K562 (cell line): ENCODE results near the gene SDCCAG8. TPM values are rescaled to one million over a fixed set of nuclear protein-coding genes. Genes with fewer than 3 reads are reported as not detected.

ENCODE experiments used
- BCL6 ChIP-seq: fragments of 250-450 bp; sonication (Bioruptor Pico); IDR thresholded peaks from 2 replicates; pipeline ENCODE4 v1.4.0; 2020
- ELK1 ChIP-seq: sonication (generic); formaldehyde crosslinking; IDR thresholded peaks from 2 replicates; pipeline ENCODE4 v1.8.1; 2022; ENCODE audit warnings: missing genetic modification reagents
- FOXA3 ChIP-seq, 2 experiments: fragments of 450-650 bp in 1 of 2; sonication (generic) in 1 of 2; formaldehyde crosslinking; IDR thresholded peaks in 1 of 2; conservative IDR thresholded peaks in 1 of 2; 2 replicates each; pipeline versions ENCODE4 v1.4.0 to v1.8.0; 2020 to 2022; ENCODE audit warnings: mild to moderate bottlenecking in 2 of 2, missing genetic modification reagents in 1 of 2
- HOXB6 ChIP-seq: fragments of 250-450 bp; sonication (Bioruptor Pico); IDR thresholded peaks from 2 replicates; pipeline ENCODE4 v1.5.1; 2022; ENCODE audit warnings: mild to moderate bottlenecking, borderline replicate concordance
- ILF3 ChIP-seq: fragments of 450-650 bp; IDR thresholded peaks from 2 replicates; pipeline ENCODE4 v1.6.1; 2018; ENCODE audit warnings: antibody characterized with exemption, mild to moderate bottlenecking, moderate library complexity, borderline replicate concordance
- MXD1 ChIP-seq: fragments of 250-450 bp; sonication (Bioruptor Pico); IDR thresholded peaks from 2 replicates; pipeline ENCODE4 v1.8.0; 2021; ENCODE audit warnings: borderline replicate concordance, mild to moderate bottlenecking, moderate library complexity; ENCODE audit not compliant: poor library complexity, severe bottlenecking
- MYC ChIP-seq, 2 experiments: fragments of 250-450 bp in 1 of 2; sonication (Bioruptor Pico) in 1 of 2; IDR thresholded peaks; 2 replicates each; pipeline versions ENCODE4 v1.5.1 to v1.6.1; 2012 to 2021; ENCODE audit warnings: low read depth in 2 of 2, borderline replicate concordance in 1 of 2, improper control_type of control experiment in 1 of 2, low read length in 1 of 2, mild to moderate bottlenecking in 1 of 2, moderate library complexity in 1 of 2
- PKNOX1 ChIP-seq: fragments of 450-650 bp; IDR thresholded peaks from 2 replicates; pipeline ENCODE4 v1.6.1; 2016
- RFX5 ChIP-seq: IDR thresholded peaks from 2 replicates; pipeline ENCODE4 v1.6.1; 2011; ENCODE audit warnings: low read depth, mild to moderate bottlenecking, improper control_type of control experiment, low read length
- SMAD3 ChIP-seq: fragments of 450-650 bp; formaldehyde crosslinking; conservative IDR thresholded peaks from 2 replicates; pipeline ENCODE4 v1.4.0; 2020; ENCODE audit warnings: mild to moderate bottlenecking
- SMARCA4 ChIP-seq: fragments of 450-650 bp; IDR thresholded peaks from 2 replicates; pipeline ENCODE4 v1.6.1; 2016
- SOX6 ChIP-seq: fragments of 450-650 bp; IDR thresholded peaks from 2 replicates; pipeline ENCODE4 v1.6.1; 2014; ENCODE audit warnings: mild to moderate bottlenecking
- SRSF3 ChIP-seq: fragments of 200-400 bp; formaldehyde crosslinking; IDR thresholded peaks from 2 replicates; pipeline ENCODE4 v1.6.1; 2016; ENCODE audit warnings: mild to moderate bottlenecking, low read length, moderate library complexity; ENCODE audit not compliant: insufficient read depth
- TFAP4 ChIP-seq: sonication (generic); formaldehyde crosslinking; IDR thresholded peaks from 2 replicates; pipeline ENCODE4 v1.8.0; 2022; ENCODE audit warnings: missing genetic modification reagents, mild to moderate bottlenecking, moderate library complexity, borderline replicate concordance
- TRIM28 ChIP-seq: fragments of 450-650 bp; IDR thresholded peaks from 2 replicates; pipeline ENCODE4 v1.6.1; 2017
- ZBTB7A ChIP-seq: IDR thresholded peaks from 2 replicates; pipeline ENCODE4 v1.6.1; 2011; ENCODE audit warnings: low read depth, mild to moderate bottlenecking, low read length, moderate library complexity, borderline replicate concordance; ENCODE audit not compliant: control insufficient read depth
- ZBTB9 ChIP-seq: fragments of 450-650 bp; formaldehyde crosslinking; IDR thresholded peaks from 2 replicates; pipeline ENCODE4 v1.4.0; 2020; ENCODE audit warnings: mild to moderate bottlenecking, moderate library complexity
- ZC3H8 ChIP-seq: fragments of 450-650 bp; IDR thresholded peaks from 2 replicates; pipeline ENCODE4 v1.6.1; 2017
- ZFP1 ChIP-seq: fragments of 450-650 bp; formaldehyde crosslinking; IDR thresholded peaks from 2 replicates; pipeline ENCODE4 v1.4.0; 2020; ENCODE audit warnings: mild to moderate bottlenecking, mixed read lengths
- ZFP36 ChIP-seq: fragments of 150-350 bp; IDR thresholded peaks from 2 replicates; pipeline ENCODE4 v1.6.1; 2018; ENCODE audit warnings: low read length, low read depth; ENCODE audit not compliant: partially characterized antibody
- ZFX ChIP-seq: sonication (generic); formaldehyde crosslinking; IDR thresholded peaks from 2 replicates; pipeline ENCODE4 v1.8.0; 2022; ENCODE audit warnings: mild to moderate bottlenecking, missing genetic modification reagents, moderate library complexity
- ZNF24 ChIP-seq: fragments of 450-650 bp; IDR thresholded peaks from 2 replicates; pipeline ENCODE4 v1.6.1; 2016
- ZNF3 ChIP-seq: fragments of 250-450 bp; sonication (Bioruptor Pico); IDR thresholded peaks from 2 replicates; pipeline ENCODE4 v1.5.0; 2021; ENCODE audit warnings: mild to moderate bottlenecking, moderate library complexity
- polyA plus RNA-seq, 8 experiments: library from polyadenylated mRNA; depleted of rRNA in 4 of 8; stranded (reverse) in 5 of 8; unstranded in 3 of 8; fragments of >200 nt; fragmentation: Nextera tagmentation in 2 of 8; fragmentation: Illumina TruSeq in 1 of 8; extraction: Ambion mirVana in 2 of 8; extraction: Trizol in 1 of 8; gene quantifications; 2 replicates each; pipeline versions ENCODE4 v1.2.1 to v1.2.3, GENCODE V29; 2011 to 2014; ENCODE audit warnings: inconsistent platforms in 1 of 8, missing spikeins in 1 of 8
- total RNA-seq, 7 experiments: library from RNA; depleted of rRNA in 6 of 7; stranded (reverse); fragments of >200 nt in 6 of 7; fragmentation: Illumina TruSeq in 2 of 7; extraction: Trizol in 2 of 7; gene quantifications; 2 replicates each; pipeline versions ENCODE4 v1.2.1 to v1.2.3, GENCODE V29; 2011 to 2021; ENCODE audit warnings: low replicate concordance in 1 of 7

Gene SDCCAG8
- total and polyA plus RNA-seq, 9 of the 15 experiments (the other 6 are each of a cell fraction or from before 2014, with no cell fraction given): 17.9 to 36.7 (median 25.4) TPM

GRCh38 chr1:243254233-243254926 lies 1.5 kb upstream of the SDCCAG8 start (continued):
- no peak; the same call in 1 of the 2 replicates for TF ChIP-seq ZBTB7A
- peak; percentile 70; the same call in 1 of the 2 replicates for TF ChIP-seq SMARCA4
- peak; percentile 39; the same call in 1 of the 2 replicates for TF ChIP-seq TFAP4 (CRISPR knock-in tag)
- TF ChIP-seq ZC3H8: no peak
- TF ChIP-seq HOXB6 (CRISPR knock-in tag): no peak
- no peak for TF ChIP-seq RFX5
- TF ChIP-seq MXD1 (CRISPR knock-in tag): no peak
- TF ChIP-seq SOX6: peak; percentile 17; the same call in 1 of the 2 replicates
- no peak for TF ChIP-seq ELK1 (CRISPR knock-in tag)
- no peak for TF ChIP-seq ZFX (CRISPR knock-in tag)
- TF ChIP-seq SRSF3: no peak
- no peak for TF ChIP-seq ZNF24
- TF ChIP-seq ZFP36: no peak
- TF ChIP-seq MYC (IDR thresholded peaks at IDR 0.05; ENCODE audit: low read depth, low read length): peak; percentile 75; the same call in 1 of the 2 replicates
- TF ChIP-seq MYC (CRISPR knock-in tag; IDR thresholded peaks at IDR 0.05; ENCODE audit: borderline replicate concordance, low read depth): no peak
- TF ChIP-seq ZNF3 (CRISPR knock-in tag): peak; percentile 56; the same call in 1 of the 2 replicates
- peak; percentile 72 for TF ChIP-seq ZBTB9
- TF ChIP-seq TRIM28: no peak; the same call in 1 of the 2 replicates
- no peak for TF ChIP-seq SMAD3 (CRISPR knock-in tag)
- TF ChIP-seq ZFP1 (CRISPR knock-in tag): no peak
- peak in 1 of 2 experiments; percentile 69; a peak in 1 of 4 replicates for TF ChIP-seq FOXA3 (CRISPR knock-in tag; conservative IDR thresholded peaks at IDR 0.05 in 1 of 2, IDR thresholded peaks at IDR 0.05 in 1 of 2)
- no peak for TF ChIP-seq BCL6 (CRISPR knock-in tag)
- peak; percentile 34 for TF ChIP-seq PKNOX1
- TF ChIP-seq ILF3: no peak
